GM21576 (cell line): ENCODE data around the gene AKR1C1.
"Not testable (repeated sequence)": the region's sequence is repeated elsewhere in the genome, so short reads cannot be mapped to it uniquely, and the experiment has no call there.

Source experiments
- ATAC-seq: cut with Tn5 transposase; IDR thresholded peaks from one replicate; pipeline ENCODE4 v1.9.1; 2021; ENCODE audit warnings: mild to moderate bottlenecking, moderate library complexity; ENCODE audit not compliant: unreplicated experiment

AKR1C1 gene

GRCh38 chr10:5014200-5014910, 51.1 kb downstream of the AKR1C1 start:
- not testable (repeated sequence) for ATAC-seq

DNA sequence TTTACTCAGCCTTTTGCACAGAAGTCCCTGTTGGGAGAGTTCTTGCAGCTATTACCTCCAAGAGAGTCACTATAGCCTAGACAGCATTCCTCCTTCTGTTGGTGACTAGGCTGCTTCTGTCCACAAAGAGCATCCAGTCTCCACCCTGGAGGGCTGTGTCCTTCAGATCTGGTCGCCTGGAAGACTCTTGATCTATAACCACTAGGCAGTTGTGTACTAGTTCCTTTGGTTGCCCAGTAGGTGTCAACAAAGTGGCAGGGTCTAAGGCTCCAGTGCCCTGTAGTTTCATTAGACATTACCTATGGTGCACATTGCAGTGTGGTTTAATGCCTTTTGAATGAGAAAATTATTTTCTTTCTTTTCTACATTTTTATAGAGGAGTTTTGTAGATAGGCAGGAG, 51.7 kb downstream of the AKR1C1 start:
- no peak for ATAC-seq

GRCh38 chr10:5018134-5018533, 54.9 kb downstream of the AKR1C1 start:
- no peak for ATAC-seq

DNA sequence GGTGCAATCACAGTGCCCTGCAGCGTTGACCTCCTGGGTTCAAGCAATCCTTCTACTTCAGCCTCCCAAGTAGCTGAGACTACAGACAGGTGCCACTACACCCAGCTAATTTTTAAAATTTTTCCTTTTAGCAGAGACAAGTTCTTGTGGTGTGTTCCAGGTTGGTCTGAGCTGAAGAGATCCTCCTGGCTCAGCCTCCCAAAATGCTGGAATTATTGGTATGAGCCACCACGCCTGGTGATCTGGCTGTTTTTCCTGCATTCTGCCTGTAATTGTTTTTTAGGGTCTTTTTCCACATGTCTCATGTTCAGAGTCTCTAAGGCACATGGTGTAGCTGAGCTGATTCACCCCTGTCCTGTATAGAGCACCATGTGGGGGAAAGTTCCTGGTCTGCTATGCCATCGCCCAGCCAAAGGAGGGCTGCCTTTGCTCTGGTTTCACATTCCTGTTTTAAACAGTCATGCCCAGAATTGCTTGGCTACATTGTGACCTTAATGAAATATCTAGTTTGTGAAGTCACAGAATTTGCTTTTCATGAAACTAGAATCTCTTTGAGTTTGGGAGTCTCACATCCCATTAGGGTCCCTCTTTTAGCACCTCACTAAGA, 55.6 kb downstream of the AKR1C1 start:
- ATAC-seq: not testable (repeated sequence)

GRCh38 chr10:5019770-5020612, 56.8 kb downstream of the AKR1C1 start:
- not testable (repeated sequence) for ATAC-seq

DNA sequence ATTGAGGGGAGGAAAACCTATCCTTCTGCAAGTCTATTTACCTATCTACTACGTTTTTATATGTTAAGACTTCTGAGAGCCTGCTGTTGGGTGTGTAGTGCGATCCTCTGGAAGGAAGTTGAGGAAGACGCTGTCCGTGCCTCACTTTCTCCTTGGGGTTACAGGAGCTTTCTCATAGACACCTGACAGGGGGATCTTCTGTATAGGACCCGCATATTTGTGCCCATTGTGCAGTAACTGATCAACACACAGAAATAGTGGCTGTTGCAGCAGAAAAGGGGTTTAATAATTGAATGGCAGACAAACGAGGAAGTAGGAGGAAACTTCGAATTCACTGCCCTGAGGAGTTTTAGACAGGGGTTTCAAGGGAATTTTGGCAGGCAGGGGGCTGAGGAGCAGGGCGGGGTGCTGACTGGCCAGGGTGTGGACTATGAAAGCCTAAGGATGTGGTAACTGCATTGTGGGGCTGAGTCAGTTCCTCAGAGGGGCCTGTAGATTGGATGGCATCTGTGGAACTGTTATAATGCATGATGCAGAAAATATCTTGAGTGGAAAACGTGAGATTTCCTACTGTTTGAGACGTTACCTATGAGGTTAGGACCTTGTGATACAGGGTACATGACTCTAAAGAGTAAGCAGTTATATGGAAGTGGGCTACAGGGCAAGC, 58.5 kb downstream of the AKR1C1 start:
- not testable (repeated sequence) for ATAC-seq

DNA sequence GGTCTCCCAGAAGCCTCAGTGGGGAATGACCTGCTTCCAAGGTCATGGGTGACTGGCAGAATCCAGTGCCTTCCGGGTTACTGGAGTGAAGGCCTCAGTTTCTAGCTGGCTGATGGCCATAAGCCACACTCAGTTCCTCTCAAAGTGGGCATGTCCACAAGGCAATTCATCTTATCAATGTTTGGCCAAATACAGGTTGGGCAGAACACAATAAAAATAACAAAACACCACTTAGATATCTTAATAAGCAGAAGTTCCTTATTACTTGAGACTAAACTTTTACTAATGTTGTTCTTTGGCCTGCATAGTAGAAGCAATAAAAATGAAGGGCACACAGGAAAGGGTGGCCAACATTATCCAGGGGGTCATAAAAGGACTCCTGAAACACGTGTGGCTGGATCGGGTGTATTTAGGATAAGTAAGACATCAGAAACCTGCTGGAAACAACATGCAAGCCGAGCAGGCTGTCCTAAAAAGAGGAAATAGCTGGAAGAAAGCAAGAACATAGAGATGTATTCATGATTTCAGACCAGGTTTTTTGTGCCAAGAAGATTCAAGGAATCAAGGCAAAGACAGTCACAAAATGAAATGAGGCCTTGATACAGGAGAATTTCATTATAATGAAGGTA, 60.1 kb downstream of the AKR1C1 start:
- no peak for ATAC-seq

DNA sequence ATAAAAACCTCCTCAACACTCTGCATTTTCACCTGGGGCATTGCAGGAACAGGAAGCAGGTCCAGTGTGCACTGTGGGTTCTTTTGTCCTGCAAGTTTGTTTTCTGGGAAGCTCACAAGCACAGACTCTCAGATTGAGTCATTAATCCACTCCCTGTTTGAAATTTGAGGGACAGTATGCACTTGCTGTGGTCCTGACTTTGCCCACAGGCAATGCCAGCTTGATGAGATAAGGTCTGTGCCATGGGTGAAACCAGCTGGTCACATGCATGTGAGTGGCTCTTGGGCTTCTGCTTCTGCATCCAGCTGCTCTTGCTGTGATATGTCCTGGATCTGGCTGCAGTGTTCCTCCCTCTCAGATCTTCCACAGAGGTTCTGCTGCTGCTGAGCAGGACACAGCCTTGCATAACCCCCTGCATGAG, 62.3 kb downstream of the AKR1C1 start:
- ATAC-seq: not testable (repeated sequence)

GRCh38 chr10:5030989-5031388, 67.8 kb downstream of the AKR1C1 start:
- ATAC-seq: no peak

DNA sequence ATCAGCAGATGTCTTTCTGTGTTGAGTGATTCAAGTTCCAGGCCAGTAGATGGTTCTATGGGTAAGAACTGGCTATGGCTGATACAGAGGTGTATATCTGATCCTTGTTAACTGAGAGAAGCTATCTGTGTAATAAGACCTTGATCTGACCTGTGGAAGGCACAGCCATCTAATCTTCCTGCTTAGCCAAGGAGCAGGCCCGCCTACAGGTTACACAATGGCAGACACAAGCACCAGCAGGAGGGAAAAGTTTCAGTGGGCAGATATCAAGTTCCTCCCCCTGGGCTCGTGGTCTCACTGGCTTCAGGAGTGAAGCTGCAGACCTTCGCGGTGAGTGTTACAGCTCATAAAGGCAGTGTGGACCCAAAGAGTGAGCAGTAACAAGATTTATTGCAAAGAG, 68.4 kb downstream of the AKR1C1 start:
- ATAC-seq: not testable (repeated sequence)

- ATAC-seq: not testable (repeated sequence)
These were observed 69.2 kb downstream of the AKR1C1 start for GRCh38 chr10:5032444-5032843.
